Fibroblast of peridontal ligament (primary cell): ENCODE measurements around the gene MBOAT7.
"Not testable (repeated sequence)": the region's sequence is repeated elsewhere in the genome, so short reads cannot be mapped to it uniquely, and the experiment has no call there.

ENCODE experiments used
- DNase-seq: peaks from one replicate; pipeline ENCODE4 v3.0.0-alpha.2; 2010; ENCODE audit errors: extremely low read depth

The MBOAT7 gene, protein sequence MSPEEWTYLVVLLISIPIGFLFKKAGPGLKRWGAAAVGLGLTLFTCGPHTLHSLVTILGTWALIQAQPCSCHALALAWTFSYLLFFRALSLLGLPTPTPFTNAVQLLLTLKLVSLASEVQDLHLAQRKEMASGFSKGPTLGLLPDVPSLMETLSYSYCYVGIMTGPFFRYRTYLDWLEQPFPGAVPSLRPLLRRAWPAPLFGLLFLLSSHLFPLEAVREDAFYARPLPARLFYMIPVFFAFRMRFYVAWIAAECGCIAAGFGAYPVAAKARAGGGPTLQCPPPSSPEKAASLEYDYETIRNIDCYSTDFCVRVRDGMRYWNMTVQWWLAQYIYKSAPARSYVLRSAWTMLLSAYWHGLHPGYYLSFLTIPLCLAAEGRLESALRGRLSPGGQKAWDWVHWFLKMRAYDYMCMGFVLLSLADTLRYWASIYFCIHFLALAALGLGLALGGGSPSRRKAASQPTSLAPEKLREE

DNA sequence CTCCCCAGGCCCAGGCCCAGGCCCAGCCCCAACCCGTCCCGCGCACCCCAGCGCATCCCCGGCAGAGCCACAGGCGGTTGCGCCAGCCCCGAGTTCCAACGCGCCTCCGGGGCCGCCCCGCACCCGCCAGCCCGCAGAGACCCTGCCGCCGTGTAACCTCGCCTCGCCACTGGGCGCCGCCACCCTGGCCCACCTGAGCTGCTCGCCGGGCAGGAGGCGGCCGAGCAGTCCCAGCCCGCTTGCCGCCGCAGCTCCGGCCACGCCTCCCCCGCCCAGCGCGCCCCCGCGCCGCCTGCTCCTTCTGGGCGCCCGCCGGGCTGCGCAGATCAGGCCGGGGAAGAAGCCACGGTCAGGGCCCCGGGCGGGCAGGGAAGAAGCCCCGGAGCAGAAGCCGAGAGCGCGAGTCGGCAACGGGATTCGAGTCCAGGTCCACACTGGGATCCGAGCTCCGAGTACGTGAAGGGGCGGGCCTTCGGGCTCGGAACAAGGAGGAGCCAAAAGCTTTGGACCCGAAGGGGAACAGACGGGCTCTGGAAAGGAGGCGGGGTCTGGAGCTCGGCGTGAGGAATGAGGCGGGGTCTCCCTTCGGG, at the start of gene MBOAT7:
Gene MBOAT7, minus strand, starts transcription at position 436 of the 590 bp plus-strand sequence. CDS start 1,072 bp downstream, outside the sequence.
- no peak for DNase-seq

DNA sequence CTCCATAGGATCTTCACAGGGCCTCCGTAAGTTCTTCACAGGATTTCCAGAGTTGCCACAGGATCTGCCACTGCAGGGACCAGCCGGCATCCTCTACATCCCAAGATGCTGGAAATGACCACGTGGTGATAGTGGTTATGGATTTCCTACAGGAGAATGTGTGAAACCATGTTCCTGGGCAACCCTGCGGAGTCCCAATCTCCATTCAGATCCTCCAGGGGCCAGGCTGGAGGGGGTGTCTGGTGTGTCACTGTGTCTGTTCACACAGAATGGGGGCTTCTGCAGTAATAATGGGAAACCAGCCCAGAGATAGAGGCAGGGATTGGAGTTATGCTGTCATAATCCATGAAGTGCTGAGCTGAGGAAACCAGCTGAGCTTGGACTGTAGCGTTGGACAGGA, 44.6 kb upstream of the MBOAT7 start:
- DNase-seq: no peak

DNA sequence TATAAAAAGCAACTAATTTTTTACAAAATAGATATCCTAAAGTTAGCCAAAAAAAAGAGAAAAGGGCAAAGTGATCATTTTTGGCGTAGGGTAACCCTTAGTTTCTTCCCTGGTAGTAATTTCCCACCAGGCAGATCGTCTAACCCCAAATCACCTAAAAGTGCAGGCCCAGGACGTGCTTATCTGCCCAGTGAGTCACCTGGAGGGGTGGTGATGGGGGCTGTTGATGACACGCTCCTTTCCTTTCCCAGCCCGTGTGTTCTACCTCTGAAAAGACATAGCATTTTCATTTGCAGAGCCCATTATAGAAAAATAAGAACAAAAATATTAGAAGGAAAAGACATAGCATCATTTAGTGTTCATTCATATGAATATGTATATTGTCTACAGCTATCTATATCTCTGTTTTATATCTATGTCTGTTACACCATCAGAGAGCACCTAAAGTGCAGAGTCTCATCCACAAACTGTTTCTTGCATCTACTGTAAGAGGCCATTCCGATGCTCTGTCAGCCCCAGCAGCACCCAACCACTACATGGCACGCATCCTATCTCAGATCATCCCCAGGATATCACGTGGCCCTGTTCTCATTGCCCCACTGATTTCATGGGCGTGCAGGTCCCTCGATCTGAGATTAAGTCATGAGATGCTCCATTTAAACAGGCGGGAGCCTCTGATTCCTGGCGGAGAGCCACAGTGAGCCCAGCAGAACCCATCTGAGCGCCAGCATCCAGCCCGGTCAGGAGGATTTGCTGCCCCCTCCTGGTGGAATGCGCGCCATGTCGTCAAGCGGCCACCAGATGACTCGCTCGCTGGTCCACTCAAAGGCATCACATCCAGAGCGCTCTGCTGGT, 41.9 kb upstream of the MBOAT7 start:
- peak; percentile 73 for DNase-seq

DNA sequence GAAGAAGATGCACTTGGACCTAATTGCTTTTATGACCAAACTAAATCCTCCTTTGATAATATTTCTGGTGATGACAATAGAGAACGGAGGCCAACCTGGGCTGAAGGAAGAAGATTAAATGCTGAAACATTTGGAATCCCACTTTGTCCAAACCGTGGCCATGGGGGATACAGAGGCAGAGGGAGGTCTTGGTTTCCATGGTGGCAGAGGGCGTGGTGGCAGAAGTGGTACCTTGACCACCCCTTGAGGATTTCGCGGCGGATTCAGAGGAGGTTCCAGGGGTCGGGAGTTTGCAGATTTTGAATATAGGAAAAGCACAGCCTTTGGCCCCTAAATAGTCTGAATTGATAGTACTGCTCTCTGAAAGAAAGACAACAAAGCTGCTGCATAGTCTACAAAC, 40.7 kb upstream of the MBOAT7 start:
- DNase-seq: no peak

DNA sequence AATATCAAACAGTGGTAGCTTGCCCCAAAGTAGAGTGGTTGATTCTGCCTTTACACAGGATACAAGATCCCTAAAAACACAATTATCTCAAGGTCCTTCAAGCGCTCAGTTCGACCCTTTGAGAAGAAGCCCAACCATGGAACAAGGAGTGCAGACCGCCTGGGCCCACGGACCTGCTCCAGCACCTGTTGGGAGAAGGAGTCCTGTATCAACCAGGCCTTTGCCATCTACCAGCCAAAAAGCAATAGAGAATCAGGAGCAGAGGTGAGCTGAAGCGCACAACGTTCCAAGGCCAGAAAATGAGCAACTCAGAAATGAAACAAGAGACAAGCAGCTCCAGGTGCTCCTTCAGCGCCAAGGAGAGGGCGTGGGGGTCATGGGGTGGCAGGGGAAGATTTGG, 39.8 kb upstream of the MBOAT7 start:
- no peak for DNase-seq

DNA sequence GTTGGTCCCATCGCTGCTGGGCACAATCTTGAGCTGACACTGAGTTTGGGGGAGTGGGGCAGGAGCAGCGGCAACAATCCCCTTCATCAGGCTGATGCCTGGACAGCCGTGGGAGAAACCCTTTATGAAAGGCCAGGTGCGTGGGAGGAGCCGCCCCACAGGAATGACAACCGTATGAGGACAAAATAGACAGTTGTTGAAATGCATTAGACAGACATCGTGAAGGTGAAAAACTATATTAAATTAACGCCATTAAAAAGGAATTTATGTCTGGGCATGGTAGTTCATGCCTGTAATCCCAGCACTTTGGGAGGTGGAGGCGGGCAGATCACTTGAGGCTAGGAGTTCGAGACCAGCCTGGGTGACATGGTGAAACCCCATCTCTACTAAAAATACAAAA, 35.2 kb upstream of the MBOAT7 start:
- DNase-seq: not testable (repeated sequence)

DNA sequence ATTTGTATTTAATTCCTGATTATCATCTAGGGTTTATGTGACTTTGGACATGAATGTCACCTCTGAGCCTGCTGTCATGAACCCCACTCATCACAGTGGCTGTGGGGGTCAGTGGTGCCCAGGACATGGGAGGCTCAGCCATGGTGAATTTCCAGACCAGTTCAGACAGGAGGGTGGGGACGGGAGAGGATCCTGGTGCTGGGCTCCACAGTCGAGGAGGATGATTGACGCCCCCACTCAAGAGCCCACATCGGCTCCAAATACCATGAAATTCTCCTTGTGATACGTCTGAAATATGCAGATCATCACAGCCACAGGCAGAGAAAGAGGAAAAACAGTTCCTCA, 34.5 kb upstream of the MBOAT7 start:
- not testable (repeated sequence) for DNase-seq

DNA sequence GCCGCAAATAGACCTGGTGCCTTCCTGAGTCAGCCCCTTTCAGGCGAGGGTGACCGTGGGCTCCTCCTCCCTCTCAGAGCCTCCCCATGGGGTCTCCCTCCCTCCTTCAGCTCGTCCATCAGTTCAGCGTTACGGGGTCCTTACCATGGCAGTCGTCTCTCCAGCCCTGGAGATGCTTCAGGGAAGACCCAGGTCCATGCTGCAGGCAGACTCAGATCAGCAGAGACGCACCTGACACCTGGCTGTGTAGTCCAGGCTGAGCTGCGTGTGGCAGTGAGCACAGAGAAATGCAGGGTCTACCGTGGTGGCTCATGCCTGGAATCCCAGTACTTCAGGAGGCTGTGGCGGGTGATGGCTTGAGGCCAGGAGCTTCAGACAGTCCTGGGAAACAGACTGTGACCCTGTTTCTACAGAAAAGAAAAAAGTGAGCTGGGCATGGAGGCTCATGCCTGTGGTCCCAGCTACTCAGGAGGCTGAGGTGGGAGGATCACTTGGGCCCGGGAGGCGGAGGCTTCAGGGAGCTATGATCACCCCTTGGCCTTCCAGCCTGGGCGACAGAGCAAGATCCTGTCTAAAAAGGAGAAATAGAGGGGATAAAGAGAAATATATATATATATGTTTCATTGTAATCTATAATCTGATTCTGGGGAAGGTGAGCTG, 34.0 kb upstream of the MBOAT7 start:
- DNase-seq: not testable (repeated sequence)

DNA sequence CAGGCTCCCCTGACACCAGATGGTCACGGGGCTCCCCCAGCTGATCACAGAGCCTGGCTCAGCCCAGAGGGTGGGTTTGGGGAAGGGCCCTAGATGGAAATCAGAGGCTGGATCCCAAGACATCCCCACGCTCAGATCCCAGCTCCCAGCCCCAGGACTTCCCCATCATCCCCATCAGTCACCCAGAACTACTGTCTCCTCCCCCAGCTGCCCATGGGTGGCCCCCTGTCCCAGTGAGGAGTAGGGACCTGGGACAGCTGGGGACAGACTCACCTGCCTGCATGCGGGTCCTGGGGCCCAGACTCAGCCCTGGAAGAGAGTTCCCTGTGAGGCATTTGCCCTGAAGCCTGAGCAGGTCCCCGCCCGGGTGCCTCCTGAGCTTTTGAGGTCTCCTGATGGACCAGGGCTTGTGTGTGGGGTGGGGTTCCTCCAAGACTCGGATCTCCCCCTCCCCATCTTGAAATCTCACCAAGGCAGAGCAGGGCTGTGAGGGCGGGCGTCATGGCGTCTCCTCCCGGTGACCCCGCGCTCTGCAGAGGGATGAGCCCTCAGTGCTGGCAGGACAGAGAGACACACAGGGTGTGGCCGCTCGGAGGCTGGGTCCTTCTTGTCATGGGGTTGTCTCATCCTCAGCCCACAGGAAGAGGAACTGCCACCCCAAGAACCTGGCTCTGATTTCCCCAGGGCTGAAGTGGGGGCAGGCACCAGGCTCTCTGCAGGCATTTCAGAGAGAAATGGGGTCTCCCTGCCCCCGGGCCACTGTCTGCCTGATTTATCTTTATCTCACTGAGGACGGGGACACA, 33.3 kb upstream of the MBOAT7 start, which contains the start of gene LILRB3:
Gene LILRB3, minus strand, starts transcription at position 534 of the 803 bp plus-strand sequence. Its CDS starts 31 bp downstream, at position 503.
- DNase-seq: not testable (repeated sequence)

DNA sequence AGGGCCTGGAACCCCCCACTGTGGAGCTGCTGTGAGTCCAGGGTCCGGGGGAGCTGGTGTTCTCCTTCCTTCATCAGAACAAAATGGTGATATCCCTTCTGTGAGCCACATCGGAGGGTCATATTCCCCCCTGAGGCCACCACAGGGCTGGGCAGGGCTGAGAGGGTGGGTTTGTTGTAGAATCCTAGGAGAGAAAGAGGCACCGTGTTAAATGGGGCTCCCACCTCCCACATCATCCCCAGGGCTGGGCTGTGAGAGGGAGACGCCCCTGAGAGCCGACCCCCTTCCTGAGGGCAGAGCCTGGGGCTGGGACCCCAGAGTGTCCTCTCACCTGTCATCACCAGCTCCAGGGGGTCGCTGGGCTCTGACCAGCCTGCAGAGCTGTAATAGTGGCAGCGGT, 32.6 kb upstream of the MBOAT7 start:
- DNase-seq: not testable (repeated sequence)

DNA sequence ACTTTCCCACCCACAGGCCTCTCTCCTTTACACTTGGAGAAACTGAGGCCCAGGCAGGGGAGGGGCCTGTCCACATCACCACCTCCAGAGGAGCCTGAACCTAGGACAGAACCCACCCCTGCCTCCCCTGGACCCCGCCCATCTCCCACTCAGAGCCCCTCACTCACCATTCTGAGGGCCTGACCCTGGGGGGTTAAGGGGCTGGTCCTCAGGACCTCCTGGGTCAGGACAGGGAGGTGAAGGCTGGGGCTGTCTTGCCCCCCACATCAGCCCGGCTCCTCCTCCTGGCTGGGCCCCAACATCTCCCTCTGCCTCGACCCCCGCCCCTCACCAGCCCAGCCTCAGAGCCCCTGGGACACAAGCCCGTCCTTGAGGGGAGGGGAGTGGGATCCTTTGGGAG, 30.3 kb upstream of the MBOAT7 start:
- DNase-seq: not testable (repeated sequence)

DNA sequence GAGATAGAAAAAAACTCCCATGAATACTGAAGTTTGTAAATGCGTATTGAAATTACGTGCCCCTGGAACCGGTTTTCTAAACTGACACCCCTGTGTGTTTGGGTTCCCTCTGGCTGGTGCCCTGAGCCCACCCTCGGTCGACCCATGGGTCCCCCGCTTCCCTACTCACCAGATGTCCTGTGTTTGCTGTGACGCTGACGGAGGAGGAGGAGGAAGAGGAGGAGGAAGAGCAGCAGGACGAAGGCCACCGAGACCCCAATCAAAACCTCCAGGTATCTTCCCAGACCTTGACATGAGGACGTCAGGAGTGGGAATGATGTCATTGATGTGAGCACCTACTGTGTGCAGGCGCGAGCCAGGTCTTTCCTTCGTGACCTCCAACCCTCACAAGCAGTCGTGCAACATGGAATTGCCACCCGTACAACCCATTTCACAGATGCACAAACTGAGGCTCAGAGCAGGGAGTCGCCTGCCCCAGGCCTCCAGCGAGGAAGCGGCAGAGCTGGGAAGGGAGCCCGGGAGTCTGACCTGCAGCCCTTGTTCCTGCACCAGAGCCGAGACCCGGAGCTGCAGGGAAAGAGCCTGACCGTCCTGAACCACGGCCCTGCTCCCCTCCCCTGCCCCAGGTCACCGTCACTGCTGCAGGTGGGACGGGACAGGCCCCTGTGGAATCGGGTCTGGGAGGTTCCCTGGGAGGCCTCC, 29.7 kb upstream of the MBOAT7 start:
- no peak for DNase-seq

DNA sequence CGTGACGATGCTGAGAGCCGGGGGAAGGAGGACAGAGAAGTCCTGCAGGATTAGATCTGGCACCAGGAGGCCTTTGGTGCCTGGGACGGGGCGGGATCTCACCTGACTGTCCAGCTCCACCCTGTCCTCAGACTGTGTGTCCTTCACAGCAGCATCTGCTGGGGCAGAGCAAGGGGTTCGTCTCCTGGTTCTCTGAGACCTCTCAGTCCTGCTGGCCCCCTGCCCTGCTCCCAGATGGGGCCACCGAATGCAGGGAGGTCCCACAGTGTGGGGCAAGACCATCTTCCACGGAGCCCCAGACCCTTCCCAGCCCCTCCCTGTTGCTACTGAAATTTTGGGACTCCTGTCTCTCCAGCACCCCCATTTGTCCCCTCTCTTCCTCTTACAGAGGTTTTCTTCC, 28.9 kb upstream of the MBOAT7 start:
- DNase-seq: no peak

DNA sequence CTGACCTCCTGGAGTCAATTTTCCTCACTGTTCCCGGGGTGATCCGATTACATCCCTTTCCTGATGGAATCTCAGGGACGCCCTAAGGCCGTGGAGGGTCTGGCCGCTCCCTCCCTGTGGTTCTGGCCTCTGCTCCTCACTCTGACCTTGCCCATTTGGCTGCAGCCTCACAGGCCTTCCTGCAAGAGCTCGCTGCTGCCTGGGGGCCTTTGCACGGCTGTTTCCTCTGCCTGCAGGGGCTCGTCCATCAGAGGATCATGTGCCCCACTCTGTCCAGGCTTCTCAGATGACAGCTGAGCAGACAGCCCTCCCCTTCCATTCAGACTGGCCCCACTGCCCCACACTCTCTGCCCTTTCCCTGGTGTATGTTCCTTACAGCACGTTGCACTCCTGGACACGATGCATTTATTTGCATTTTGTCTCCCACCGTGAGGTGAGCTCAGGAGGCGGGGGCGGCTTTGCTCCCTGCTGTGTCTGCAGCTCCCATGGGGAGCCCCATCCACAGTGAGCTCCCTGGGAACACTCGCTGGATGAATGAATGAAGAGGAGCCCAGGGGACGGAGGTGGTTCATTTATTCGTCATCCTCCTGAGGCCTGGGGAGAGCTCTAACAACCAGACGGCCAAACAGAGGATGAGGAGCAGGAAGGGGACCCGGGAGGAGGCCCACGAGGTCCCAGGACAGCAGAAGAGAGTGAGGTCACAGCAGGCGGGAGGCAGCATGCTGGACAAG, 28.3 kb upstream of the MBOAT7 start:
- DNase-seq: not testable (repeated sequence)

DNA sequence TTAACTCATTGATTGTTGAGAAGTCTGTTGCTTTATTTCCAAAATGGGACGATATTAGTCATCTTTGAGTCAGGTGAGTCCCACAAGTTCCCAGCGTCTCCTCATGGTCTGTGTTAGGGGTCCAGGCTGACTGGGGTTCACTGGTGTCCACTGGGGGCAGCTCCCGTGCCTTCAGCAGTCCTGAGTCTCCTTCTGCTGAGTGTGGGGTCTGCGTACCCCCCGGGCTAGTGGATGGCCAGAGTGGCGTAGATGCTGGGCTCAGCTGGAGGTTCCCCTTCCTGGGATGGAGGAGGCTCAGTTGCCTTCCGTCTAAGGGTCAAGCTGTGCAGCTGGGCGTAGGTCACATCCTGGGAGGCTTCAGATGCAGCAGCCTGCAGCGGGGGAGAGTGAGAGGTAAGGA, 27.5 kb upstream of the MBOAT7 start:
- DNase-seq: no peak

DNA sequence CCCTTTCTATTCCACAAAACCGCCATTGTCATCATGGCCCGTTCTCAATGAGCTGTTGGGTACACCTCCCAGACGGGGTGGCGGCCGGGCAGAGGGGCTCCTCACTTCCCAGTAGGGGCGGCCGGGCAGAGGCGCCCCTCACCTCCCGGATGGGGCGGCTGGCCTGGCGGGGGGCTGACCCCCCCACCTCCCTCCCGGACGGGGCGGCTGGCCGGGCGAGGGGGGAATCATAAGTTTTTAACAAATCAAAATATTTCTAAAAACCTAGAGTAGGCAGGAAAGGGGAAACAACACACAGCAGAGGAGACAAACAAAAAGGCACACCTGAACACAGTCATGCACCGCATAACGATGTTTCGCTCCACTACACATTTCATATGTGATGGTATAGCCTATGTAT, 25.4 kb upstream of the MBOAT7 start:
- not testable (repeated sequence) for DNase-seq

DNA sequence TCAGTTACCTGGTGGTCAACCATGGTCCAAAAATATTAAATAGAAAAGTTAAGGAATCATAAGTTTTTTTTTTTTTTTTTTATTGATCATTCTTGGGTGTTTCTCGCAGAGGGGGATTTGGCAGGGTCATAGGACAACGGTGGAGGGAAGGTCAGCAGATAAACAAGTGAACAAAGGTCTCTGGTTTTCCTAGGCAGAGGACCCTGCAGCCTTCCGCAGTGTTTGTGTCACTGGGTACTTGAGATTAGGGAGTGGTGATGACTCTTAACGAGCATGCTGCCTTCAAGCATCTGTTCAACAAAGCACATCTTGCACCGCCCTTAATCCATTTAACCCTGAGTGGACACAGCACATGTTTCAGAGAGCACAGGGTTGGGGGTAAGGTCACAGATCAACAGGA, 24.8 kb upstream of the MBOAT7 start:
- DNase-seq: not testable (repeated sequence)

DNA sequence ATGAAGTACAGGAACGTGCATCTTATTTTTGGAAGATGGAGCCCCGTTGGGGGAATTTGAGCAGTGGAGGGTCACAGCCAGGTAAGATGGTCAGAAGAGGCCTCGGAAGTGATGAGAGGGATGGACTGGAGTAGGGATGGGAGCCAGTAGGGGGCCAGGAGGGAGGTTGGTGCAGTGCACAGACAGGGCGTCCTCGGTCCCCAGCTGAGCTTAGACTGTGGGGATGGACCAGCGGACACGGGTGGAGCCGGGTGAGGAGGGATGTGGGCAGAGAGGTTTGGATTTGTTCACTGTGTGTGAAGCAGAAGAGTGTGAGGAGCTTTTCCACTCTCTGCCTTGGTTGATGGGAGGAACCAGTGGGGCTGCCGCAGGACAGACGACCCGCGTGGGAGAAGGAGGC, 21.9 kb upstream of the MBOAT7 start:
- DNase-seq: no peak

DNA sequence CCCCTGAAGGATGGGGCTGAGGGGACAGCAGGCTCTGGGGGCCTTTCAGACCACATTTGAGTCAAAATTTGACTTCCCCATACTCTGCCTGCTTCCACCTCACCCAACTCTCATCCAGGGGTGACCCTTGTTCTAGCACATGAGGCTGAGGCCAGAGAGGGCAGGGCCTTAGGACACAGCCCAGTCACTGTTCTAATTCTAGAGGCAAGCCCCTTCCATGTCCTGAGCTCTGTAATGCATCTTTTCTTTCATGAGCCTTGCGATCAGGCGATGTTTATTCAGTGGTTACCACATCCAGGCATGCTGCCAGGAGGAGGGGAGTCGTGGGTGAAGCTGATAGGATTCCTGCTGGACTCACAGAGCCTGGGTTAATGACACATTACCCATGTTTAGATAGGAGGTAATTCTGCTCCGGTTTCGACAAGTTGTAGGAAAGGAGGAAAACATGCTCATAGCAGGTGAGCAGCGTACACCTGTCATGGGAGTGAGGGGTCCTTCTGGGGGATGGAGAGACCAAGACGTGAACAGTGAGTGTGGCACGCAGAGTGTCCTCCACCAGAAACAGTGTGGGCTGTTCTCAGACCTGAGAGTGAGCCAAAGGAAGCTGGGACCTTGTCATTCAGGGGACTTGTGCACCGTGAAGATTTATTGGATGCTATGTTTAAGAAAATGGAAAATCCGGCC, 20.6 kb upstream of the MBOAT7 start:
- DNase-seq: peak; percentile 98
